WTC11 (cell line): Measurements from ENCODE around the gene COL20A1. TPM values are rescaled to one million over a fixed set of nuclear protein-coding genes. Genes with fewer than 3 reads are reported as not detected.

Source experiments
- ATAC-seq: fragments of 200-7000 bp; cut with Tn5 transposase; 2 replicates; pipeline ENCODE4 v1.10.0; 2021; ENCODE audit warnings: mild to moderate bottlenecking, moderate library complexity
- CTCF ChIA-PET: fragments of 300-600 bp; sonication (Branson Sonifier 250); formaldehyde crosslinking; loops from one replicate; lab custom pipeline; 2021; ENCODE audit warnings: antibody characterized with exemption; lab: Charles Lee
- POLR2A ChIA-PET: fragments of 350-600 bp; sonication (Branson Sonifier 250); formaldehyde crosslinking; loops from one replicate; lab custom pipeline; 2021; ENCODE audit warnings: antibody characterized with exemption; lab: Charles Lee
- DNase-seq: peaks from one replicate; pipeline ENCODE4 v3.0.0; 2021; ENCODE audit warnings: low spot score
- H3K27ac Mint-ChIP-seq: 2 replicates; pipeline ENCODE4 v1.8.0; 2021; ENCODE audit warnings: mixed read lengths
- H3K27me3 Mint-ChIP-seq: 2 replicates; pipeline ENCODE4 v1.8.0; 2021; ENCODE audit warnings: low read depth, mild to moderate bottlenecking, moderate library complexity, mixed read lengths
- H3K36me3 Mint-ChIP-seq: 2 replicates; pipeline ENCODE4 v1.8.0; 2021; ENCODE audit warnings: mixed read lengths
- H3K4me1 Mint-ChIP-seq: 2 replicates; pipeline ENCODE4 v1.8.0; 2022; ENCODE audit warnings: mixed read lengths
- H3K4me3 Mint-ChIP-seq: 2 replicates; pipeline ENCODE4 v1.8.0; 2021; ENCODE audit warnings: mild to moderate bottlenecking, moderate library complexity, mixed read lengths
- H3K9me3 Mint-ChIP-seq: 2 replicates; pipeline ENCODE4 v1.8.0; 2021; ENCODE audit warnings: mixed read lengths
- AFF4 ChIP-seq: sonication (generic); formaldehyde crosslinking; IDR thresholded peaks from 2 replicates; pipeline ENCODE4 v1.8.1; 2023; ENCODE audit warnings: mild to moderate bottlenecking, missing genetic modification reagents, borderline replicate concordance
- ATF1 ChIP-seq: sonication (generic); formaldehyde crosslinking; IDR thresholded peaks from 2 replicates; pipeline ENCODE4 v1.8.1; 2023; ENCODE audit warnings: mild to moderate bottlenecking, moderate library complexity, missing genetic modification reagents
- E2F4 ChIP-seq: sonication (generic); formaldehyde crosslinking; IDR thresholded peaks from 2 replicates; pipeline ENCODE4 v1.8.1; 2022; ENCODE audit warnings: low read depth, mild to moderate bottlenecking, moderate library complexity, missing genetic modification reagents, borderline replicate concordance
- FOXJ3 ChIP-seq: sonication (generic); formaldehyde crosslinking; IDR thresholded peaks from 2 replicates; pipeline ENCODE4 v1.9.0; 2021; ENCODE audit warnings: missing genetic modification reagents, mild to moderate bottlenecking, borderline replicate concordance
- FOXP4 ChIP-seq: sonication (generic); formaldehyde crosslinking; IDR thresholded peaks from 2 replicates; pipeline ENCODE4 v1.8.0; 2022; ENCODE audit warnings: mild to moderate bottlenecking, missing genetic modification reagents
- GABPB1 ChIP-seq: sonication (generic); formaldehyde crosslinking; IDR thresholded peaks from 2 replicates; pipeline ENCODE4 v1.8.1; 2023; ENCODE audit warnings: mild to moderate bottlenecking, missing genetic modification reagents
- IRF1 ChIP-seq: sonication (generic); formaldehyde crosslinking; IDR thresholded peaks from 2 replicates; pipeline ENCODE4 v1.8.0; 2023; ENCODE audit warnings: missing genetic modification reagents
- NFYB ChIP-seq: sonication (generic); formaldehyde crosslinking; conservative IDR thresholded peaks from 2 replicates; pipeline ENCODE4 v1.8.0; 2022; ENCODE audit warnings: low read depth, missing genetic modification reagents
- PRDM15 ChIP-seq: sonication (generic); formaldehyde crosslinking; IDR thresholded peaks from 2 replicates; pipeline ENCODE4 v1.8.0; 2022; ENCODE audit warnings: missing genetic modification reagents
- RELA ChIP-seq: sonication (generic); formaldehyde crosslinking; IDR thresholded peaks from 2 replicates; pipeline ENCODE4 v1.8.1; 2022; ENCODE audit warnings: missing genetic modification reagents, mild to moderate bottlenecking, borderline replicate concordance
- SP1 ChIP-seq: sonication (generic); formaldehyde crosslinking; conservative IDR thresholded peaks from 2 replicates; pipeline ENCODE4 v1.8.1; 2022; ENCODE audit warnings: missing genetic modification reagents
- TEAD4 ChIP-seq: sonication (generic); formaldehyde crosslinking; IDR thresholded peaks from 2 replicates; pipeline ENCODE4 v1.8.0; 2022; ENCODE audit warnings: mild to moderate bottlenecking, missing genetic modification reagents
- total RNA-seq: library from RNA; stranded (reverse); gene quantifications from 3 replicates; pipeline ENCODE4 v1.2.3, GENCODE V29; 2021
- TF ChIP-seq, protein P1 (sequence below): sonication (generic); formaldehyde crosslinking; IDR thresholded peaks from 2 replicates; pipeline ENCODE4 v1.8.1; 2022; ENCODE audit warnings: missing genetic modification reagents, borderline replicate concordance
- TF ChIP-seq, protein P2 (sequence below): sonication (generic); formaldehyde crosslinking; IDR thresholded peaks from 2 replicates; pipeline ENCODE4 v1.8.1; 2023; ENCODE audit warnings: mild to moderate bottlenecking, missing genetic modification reagents, moderate library complexity
- TF ChIP-seq, protein P3 (sequence below): fragments of 250-450 bp; sonication (Bioruptor Pico); IDR thresholded peaks from 2 replicates; pipeline ENCODE4 v2.1.2; 2022; ENCODE audit warnings: mild to moderate bottlenecking, moderate library complexity

Gene COL20A1
- total RNA-seq, 1 experiment from 2014 or later, result 1.3 TPM

DNA sequence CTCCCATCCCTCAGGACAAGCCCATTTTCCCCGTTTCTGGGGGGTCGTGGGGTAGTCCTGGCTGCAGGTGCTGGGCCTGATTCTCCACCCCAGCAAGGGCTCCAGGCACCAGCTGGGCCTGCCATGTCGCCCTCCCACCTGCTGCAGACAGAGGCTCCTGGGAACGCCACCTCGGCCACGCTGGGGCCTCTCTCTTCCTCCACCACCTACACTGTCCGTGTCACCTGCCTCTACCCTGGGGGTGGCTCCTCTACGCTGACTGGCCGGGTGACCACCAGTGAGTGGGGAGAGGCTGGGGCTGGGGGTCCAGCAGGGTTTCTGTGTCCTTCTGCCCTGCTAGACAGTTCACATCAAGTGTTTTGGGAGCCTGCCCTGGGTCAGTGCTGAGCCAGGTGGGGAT, 19.3 kb downstream of the COL20A1 start (continued):
- no peak for TF ChIP-seq AFF4 (CRISPR knock-in tag)
- TF ChIP-seq, all 79 proteins: peak for 0

- H3K9me3 Mint-ChIP-seq, result no peaks in the 10 kb centered on the region
- TF ChIP-seq, protein P1, sequence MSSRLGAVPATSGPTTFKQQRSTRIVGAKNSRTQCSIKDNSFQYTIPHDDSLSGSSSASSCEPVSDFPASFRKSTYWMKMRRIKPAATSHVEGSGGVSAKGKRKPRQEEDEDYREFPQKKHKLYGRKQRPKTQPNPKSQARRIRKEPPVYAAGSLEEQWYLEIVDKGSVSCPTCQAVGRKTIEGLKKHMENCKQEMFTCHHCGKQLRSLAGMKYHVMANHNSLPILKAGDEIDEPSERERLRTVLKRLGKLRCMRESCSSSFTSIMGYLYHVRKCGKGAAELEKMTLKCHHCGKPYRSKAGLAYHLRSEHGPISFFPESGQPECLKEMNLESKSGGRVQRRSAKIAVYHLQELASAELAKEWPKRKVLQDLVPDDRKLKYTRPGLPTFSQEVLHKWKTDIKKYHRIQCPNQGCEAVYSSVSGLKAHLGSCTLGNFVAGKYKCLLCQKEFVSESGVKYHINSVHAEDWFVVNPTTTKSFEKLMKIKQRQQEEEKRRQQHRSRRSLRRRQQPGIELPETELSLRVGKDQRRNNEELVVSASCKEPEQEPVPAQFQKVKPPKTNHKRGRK, result no peak
- TF ChIP-seq NFYB (CRISPR knock-in tag), result no peak
- TF ChIP-seq TEAD4 (CRISPR knock-in tag), result no peak
- no peaks in the 10 kb centered on the region for H3K4me1 Mint-ChIP-seq
- ChIA-PET CTCF (interaction anchor here (1.0 to 1.6 kb wide), 3 partner anchors 64 to 81 kb away, joined by 3 to 4 read pairs (median 3); no protein-coding TSS in a partner anchor), POLR2A (no interaction called here)
- no peaks in the 10 kb centered on the region for H3K27me3 Mint-ChIP-seq
- H3K4me3 Mint-ChIP-seq, result no peak overlapping the region
- DNase-seq (no peak), ATAC-seq (no peak)
- H3K36me3 Mint-ChIP-seq, result no peaks in the 10 kb centered on the region
- H3K27ac Mint-ChIP-seq, result no peak overlapping the region
These were observed 19.8 kb downstream of the COL20A1 start for GRCh38 chr20:63312690-63313348.

- H3K27ac Mint-ChIP-seq, result no peak overlapping the region
- DNase-seq, result no peak
- no peaks in the 10 kb centered on the region for H3K4me1 Mint-ChIP-seq
- no peak for ATAC-seq
- H3K27me3 Mint-ChIP-seq, result no peaks in the 10 kb centered on the region
- POLR2A ChIA-PET, result no interaction called here
- H3K9me3 Mint-ChIP-seq, result no peaks in the 10 kb centered on the region
- no peak overlapping the region for H3K4me3 Mint-ChIP-seq
- CTCF ChIA-PET, result interaction anchor here (0.7 to 1.6 kb wide), 4 partner anchors 10 to 81 kb away, joined by 3 to 4 read pairs (median 3); no protein-coding TSS in a partner anchor
- no peak for TF ChIP-seq IRF1 (CRISPR knock-in tag)
- TF ChIP-seq FOXP4 (CRISPR knock-in tag), result no peak
- TF ChIP-seq RELA (CRISPR knock-in tag), result no peak
- TF ChIP-seq ATF1 (CRISPR knock-in tag), result no peak
- TF ChIP-seq, protein P2, sequence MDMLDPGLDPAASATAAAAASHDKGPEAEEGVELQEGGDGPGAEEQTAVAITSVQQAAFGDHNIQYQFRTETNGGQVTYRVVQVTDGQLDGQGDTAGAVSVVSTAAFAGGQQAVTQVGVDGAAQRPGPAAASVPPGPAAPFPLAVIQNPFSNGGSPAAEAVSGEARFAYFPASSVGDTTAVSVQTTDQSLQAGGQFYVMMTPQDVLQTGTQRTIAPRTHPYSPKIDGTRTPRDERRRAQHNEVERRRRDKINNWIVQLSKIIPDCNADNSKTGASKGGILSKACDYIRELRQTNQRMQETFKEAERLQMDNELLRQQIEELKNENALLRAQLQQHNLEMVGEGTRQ (CRISPR knock-in tag), result no peak
- no peak for TF ChIP-seq PRDM15 (CRISPR knock-in tag)
- TF ChIP-seq FOXJ3, result no peak
- TF ChIP-seq GABPB1, result no peak
- TF ChIP-seq E2F4, result no peak
- TF ChIP-seq, protein P3, sequence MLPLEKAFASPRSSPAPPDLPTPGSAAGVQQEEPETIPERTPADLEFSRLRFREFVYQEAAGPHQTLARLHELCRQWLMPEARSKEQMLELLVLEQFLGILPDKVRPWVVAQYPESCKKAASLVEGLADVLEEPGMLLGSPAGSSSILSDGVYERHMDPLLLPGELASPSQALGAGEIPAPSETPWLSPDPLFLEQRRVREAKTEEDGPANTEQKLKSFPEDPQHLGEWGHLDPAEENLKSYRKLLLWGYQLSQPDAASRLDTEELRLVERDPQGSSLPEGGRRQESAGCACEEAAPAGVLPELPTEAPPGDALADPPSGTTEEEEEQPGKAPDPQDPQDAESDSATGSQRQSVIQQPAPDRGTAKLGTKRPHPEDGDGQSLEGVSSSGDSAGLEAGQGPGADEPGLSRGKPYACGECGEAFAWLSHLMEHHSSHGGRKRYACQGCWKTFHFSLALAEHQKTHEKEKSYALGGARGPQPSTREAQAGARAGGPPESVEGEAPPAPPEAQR (CRISPR knock-in tag), result no peak
- TF ChIP-seq SP1 (CRISPR knock-in tag), result no peak
- H3K36me3 Mint-ChIP-seq, result no peaks in the 10 kb centered on the region
These were observed 20.5 kb downstream of the COL20A1 start for GRCh38 chr20:63313349-63314014.
